Mucosa of stomach (tissue), 1 donor: ENCODE results near the gene SHANK3.

Experiments used
- H3K27me3 ChIP-seq: one replicate; pipeline ENCODE4 v1.7.0; 2013; ENCODE audit warnings: mild to moderate bottlenecking, low read length; ENCODE audit not compliant: control insufficient read depth, insufficient read depth
- H3K36me3 ChIP-seq: one replicate; pipeline ENCODE4 v1.7.0; 2013; ENCODE audit warnings: low read length; ENCODE audit not compliant: control insufficient read depth, insufficient read depth
- H3K4me1 ChIP-seq: one replicate; pipeline ENCODE4 v1.7.0; 2013; ENCODE audit warnings: mild to moderate bottlenecking, low read length; ENCODE audit not compliant: control insufficient read depth, insufficient read depth
- H3K4me3 ChIP-seq: one replicate; pipeline ENCODE4 v1.7.0; 2013; ENCODE audit warnings: low read length
- H3K9ac ChIP-seq: one replicate; pipeline ENCODE4 v1.7.0; 2013; ENCODE audit warnings: mild to moderate bottlenecking, low read length, moderate library complexity
- H3K9me3 ChIP-seq: one replicate; pipeline ENCODE4 v1.7.0; 2013; ENCODE audit warnings: mild to moderate bottlenecking, low read length, moderate library complexity; ENCODE audit not compliant: control insufficient read depth
- donor health status: Pancreatic carcinoma.

SHANK3 gene

DNA sequence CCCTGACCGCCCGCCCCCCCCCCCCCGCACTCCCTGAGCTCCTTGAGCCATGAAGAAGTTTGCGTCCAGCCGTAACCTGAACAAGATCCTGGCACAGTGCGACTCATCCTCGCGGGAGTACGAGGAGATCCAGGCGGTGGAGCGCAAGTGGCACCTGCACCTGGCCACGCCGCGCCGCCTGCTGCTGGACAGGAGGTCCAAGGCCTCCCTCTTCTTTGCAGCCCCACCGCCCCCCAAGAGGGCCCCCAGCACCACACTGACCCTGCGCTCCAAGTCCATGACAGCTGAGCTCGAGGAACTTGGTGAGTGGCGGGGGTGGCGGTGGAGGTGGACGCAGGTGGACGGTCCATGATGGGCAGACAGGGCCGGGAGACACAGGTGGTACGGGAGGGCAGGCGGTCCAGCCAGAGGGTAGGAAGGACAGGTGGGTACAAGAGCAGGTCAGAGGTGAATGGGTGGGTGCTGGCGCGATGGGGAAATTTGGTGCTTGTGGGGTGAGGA is 33.3 kb downstream of the SHANK3 start:
- Histone ChIP-seq H3K9ac (no peak overlapping the region), H3K27me3 (no peaks in the 10 kb centered on the region), H3K4me3 (no peak overlapping the region), H3K4me1 (no peaks in the 10 kb centered on the region), H3K9me3 (no peaks in the 10 kb centered on the region), H3K36me3 (no peaks in the 10 kb centered on the region)

DNA sequence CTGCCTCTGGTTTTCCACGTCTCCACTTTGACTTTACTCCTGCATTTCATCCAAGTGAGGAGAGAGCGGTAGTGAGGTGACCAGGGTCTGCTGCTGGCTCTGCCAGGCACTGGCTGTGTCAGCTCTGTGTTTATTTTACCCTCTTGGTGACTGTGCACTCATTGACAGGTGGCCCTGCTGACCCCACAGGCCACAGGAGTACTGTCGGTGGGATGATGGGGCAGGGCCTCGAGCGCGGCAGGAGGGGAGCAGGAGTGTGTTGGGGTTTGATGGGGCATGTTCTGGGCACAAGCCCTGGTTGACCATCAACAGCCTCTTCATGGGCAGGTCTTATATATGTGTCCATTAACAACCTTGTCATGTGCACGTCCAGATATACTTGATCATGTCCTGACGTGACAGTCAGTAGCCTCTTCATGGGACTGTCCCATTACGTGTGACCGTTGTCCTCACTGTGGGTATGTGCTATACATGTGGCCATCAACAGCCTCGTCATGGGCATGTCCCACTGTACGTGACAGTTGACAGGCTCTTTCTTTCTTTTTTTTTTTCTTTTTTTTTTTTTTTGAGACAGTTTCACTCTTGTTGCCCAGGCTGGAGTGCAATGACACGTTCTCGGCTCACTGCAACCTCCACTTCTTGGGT is 34.0 kb downstream of the SHANK3 start:
- H3K36me3 ChIP-seq = no peaks in the 10 kb centered on the region
- H3K4me1 ChIP-seq = no peaks in the 10 kb centered on the region
- no peaks in the 10 kb centered on the region for H3K27me3 ChIP-seq
- no peaks in the 10 kb centered on the region for H3K9me3 ChIP-seq
- H3K9ac ChIP-seq = no peak overlapping the region
- no peak overlapping the region for H3K4me3 ChIP-seq

DNA sequence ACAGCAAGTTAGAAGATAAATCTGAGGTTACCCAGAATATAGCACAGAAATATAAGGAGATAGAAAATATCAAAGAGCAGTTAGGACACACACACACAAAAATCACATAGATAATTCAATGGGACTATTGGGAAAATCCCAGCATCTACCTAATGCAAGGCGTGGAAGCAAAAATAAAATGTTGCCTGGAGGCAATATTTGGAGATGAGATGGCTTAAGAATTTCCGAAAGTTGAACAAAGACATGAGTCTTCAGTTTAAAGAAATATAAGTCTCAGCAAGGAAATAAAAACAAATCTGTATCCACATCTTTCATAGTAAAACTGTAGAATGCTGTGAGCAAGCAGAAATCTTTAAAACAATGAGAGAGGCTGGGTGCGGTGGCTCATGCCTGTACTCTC is 35.9 kb downstream of the SHANK3 start:
- Histone ChIP-seq H3K4me3 (no peak overlapping the region), H3K9me3 (no peaks in the 10 kb centered on the region), H3K36me3 (no peaks in the 10 kb centered on the region), H3K9ac (no peak overlapping the region), H3K27me3 (no peaks in the 10 kb centered on the region), H3K4me1 (no peaks in the 10 kb centered on the region)

DNA sequence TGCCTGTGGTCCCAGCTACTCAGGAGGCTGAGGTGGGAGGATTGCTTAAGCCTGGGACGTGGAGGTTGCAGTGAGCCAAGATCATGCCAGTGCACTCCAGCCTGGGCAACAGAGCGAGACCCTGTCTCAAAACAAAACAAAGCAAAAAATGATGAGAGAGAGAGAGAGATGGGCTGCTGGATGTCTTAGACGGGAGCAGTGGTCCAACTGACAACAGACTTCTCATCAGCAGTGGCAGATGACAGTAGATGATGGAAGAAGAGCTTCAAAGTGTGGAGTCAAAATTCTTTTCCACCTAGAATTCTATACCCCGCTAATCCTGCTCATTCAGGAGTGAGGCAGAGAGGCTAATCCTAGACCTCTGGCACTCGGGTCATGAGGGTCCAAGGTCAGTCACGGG is 36.4 kb downstream of the SHANK3 start:
- Histone ChIP-seq H3K36me3 (no peaks in the 10 kb centered on the region), H3K9ac (no peak overlapping the region), H3K27me3 (no peaks in the 10 kb centered on the region), H3K4me3 (no peak overlapping the region), H3K4me1 (peaks cover 2% of the 10 kb centered on the region), H3K9me3 (no peaks in the 10 kb centered on the region)

DNA sequence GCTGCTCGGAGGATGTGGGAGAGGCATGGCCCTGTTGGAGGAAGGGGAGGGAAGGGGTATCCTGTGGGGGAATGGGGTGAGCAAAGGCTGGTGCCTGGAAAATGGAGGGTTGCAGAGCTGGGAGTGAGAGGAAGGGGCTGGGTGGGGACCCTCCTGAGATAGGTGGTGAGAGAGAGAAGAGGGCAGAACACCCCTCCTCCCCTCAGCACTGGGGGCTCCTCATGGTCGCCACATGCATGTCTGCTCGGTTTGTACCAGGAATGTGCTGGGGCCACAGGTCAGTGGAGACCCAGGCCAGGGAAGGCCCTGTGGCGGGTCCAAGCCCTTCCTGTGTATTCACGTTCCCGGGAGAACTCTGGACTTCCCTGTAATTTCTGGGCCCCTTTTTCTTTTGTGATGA is 37.6 kb downstream of the SHANK3 start:
- no peaks in the 10 kb centered on the region for H3K27me3 ChIP-seq
- no peaks in the 10 kb centered on the region for H3K9me3 ChIP-seq
- no peak overlapping the region for H3K9ac ChIP-seq
- peaks cover 5% of the 10 kb centered on the region for H3K4me1 ChIP-seq
- H3K36me3 ChIP-seq = no peaks in the 10 kb centered on the region
- H3K4me3 ChIP-seq = no peak overlapping the region

DNA sequence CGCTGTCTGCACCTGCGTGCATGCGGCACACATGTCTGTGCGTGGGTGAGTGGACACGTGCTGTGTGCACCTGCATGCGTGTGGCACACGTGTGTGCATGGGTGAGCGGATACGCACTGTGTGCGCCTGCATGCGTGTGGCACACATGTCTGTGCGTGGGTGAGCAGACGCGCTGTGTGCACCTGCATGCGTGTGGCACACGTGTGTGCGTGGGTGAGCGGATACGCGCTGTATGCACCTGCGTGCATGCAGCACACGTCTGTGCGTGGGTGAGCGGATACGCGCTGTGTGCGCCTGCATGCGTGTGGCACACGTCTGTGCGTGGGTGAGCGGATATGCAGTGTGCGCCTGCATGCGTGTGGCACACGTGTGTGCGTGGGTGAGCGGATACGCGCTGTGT is 38.3 kb downstream of the SHANK3 start:
- H3K4me1 ChIP-seq = peaks cover 5% of the 10 kb centered on the region
- H3K36me3 ChIP-seq = no peaks in the 10 kb centered on the region
- H3K9me3 ChIP-seq = no peaks in the 10 kb centered on the region
- H3K4me3 ChIP-seq = no peak overlapping the region
- H3K27me3 ChIP-seq = no peaks in the 10 kb centered on the region
- H3K9ac ChIP-seq = no peak overlapping the region

DNA sequence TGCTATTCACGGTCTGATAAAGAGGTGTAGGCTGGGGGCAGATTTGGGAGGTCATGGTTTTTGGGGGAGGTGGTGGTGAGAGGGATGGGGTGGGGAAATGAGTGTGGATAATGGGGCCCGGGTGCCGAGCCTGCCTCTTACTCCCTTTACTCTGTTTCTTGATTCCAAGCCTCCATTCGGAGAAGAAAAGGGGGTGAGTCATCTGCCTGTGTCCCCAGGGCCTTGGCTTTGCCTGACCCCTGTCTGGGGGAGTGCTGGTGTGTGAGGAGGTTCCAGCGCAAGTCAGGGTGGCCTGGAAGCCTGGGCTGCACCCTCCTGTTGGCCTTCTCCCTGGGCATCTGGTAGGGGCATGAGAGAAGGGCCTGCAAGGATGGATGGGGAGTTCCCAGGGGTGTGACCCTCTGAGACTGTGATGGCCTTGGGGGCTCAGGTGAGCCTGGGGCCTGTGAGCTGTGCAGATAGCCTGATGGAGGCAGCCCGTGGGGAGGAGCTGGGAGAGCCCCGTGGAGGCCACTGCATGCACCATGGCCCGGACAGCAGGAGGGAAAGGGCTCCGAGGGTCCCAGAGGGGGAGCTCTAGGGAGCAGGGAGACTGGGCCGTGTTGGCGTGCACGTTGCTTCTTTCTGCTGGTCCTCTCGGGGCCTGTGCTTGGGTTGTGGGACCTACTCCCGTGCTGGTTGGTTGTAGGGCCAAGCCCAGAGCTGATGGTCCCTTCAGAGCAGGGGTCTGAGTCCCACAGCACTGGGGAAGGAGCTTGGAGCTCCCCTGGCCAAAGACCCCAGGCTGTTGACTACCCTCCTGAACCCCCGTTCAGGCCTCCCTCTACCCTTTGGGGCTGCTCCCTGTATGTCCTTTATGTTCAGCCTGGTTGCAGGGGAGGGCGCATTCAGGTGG is 39.1 kb downstream of the SHANK3 start:
- peaks cover 5% of the 10 kb centered on the region for H3K4me1 ChIP-seq
- no peak overlapping the region for H3K4me3 ChIP-seq
- H3K9me3 ChIP-seq = no peaks in the 10 kb centered on the region
- no peaks in the 10 kb centered on the region for H3K27me3 ChIP-seq
- H3K9ac ChIP-seq = no peak overlapping the region
- no peaks in the 10 kb centered on the region for H3K36me3 ChIP-seq

DNA sequence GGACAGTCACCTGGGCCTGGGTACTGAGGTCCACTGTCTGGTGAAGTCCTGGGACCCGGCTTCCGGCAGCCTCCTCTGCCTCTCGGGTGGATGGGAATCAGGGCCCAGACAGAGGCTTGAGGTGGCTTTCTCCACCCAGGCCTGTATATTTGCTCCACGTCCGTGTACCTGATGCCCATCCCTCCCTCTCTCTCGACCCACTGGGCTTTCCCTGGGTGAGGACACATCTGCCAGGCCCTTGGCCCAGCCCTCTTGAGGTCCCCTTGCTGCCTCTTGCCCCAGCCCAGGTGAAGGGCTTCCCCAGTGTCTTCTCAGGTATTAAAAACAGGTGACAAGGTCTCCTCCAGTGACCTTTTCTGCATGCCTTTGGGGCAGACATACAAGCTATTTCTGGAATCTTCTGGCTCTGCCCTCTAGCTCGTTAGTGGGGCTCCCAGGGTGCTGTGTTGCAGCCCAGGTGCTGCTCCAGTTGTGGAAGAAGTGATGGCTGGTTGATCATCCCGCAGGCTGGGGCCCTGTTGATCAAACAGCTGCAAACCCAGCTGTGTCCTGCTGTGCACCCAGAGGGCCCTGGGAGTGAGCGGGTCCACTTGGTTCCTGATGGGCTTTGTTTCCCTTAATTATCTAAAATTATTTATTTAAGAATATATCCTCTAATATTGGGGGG is 39.9 kb downstream of the SHANK3 start:
- Histone ChIP-seq H3K9me3 (no peaks in the 10 kb centered on the region), H3K27me3 (no peaks in the 10 kb centered on the region), H3K9ac (no peak overlapping the region), H3K4me1 (peaks cover 5% of the 10 kb centered on the region), H3K36me3 (no peaks in the 10 kb centered on the region), H3K4me3 (no peak overlapping the region)

DNA sequence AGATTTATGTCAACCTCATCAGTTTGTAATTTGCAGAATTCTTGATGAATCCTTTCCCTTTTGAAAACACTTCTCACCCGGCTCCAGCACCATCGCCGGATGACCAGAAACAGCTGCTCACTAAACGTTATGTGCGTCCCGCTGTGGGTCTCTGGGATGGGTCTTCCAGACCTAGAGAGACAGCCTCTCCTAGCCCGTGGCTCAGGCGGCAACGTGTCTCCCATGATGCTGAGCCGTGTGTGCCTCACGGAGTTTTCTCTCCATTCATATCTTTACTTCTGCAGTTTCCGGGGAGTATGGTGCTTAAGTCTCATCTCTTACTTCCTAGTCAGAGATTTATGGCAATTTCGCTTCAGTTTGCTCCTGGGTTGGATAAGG is 40.4 kb downstream of the SHANK3 start:
- H3K4me3 ChIP-seq = no peak overlapping the region
- no peaks in the 10 kb centered on the region for H3K27me3 ChIP-seq
- peaks cover 5% of the 10 kb centered on the region for H3K4me1 ChIP-seq
- no peak overlapping the region for H3K9ac ChIP-seq
- H3K9me3 ChIP-seq = no peaks in the 10 kb centered on the region
- no peaks in the 10 kb centered on the region for H3K36me3 ChIP-seq

DNA sequence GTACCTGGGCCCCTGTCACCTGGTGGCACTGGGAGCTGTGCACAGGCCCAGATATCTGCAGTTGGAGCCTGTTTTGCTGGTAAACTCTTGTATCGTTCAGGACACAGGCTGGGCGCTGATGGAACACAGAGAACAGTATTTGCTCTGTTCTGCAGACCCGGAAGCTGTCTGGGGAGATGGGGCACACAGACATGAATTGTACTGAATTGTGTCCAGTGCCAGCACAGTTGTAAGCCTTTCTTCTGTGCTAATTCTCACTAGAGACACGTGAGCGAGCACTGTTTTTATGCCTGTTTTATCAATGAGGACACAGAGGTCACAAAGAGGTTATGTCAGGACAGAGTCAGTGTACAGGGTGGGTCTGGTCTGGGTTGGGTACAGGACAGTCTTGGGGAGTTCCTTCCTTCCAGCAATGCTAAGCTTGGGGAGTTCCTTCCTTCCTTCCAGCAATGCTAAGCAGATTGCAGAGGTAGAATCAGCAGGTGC is 41.0 kb downstream of the SHANK3 start:
- Histone ChIP-seq H3K4me3 (no peak overlapping the region), H3K36me3 (no peaks in the 10 kb centered on the region), H3K4me1 (peaks cover 5% of the 10 kb centered on the region), H3K9ac (no peak overlapping the region), H3K9me3 (no peaks in the 10 kb centered on the region), H3K27me3 (no peaks in the 10 kb centered on the region)

DNA sequence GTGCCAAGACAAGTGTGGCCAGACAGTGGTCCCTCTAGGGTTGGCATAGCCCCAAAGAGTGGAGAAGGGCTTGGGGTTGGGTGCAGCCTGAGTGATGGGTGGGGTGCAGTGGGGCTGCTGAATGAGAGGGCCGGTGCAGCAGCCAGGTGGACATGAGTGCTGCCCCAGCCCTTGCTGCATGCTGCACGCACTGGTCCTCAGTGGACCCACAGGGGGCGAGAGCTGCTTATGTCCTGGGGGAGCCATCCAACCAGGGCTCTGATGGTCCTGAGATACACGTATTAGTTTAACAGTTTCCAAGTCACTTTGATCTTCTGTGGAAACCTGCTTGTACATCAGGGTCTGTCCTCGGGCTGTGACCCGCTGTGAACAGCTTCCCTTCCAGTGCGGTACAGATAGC is 41.5 kb downstream of the SHANK3 start:
- no peaks in the 10 kb centered on the region for H3K9me3 ChIP-seq
- no peaks in the 10 kb centered on the region for H3K36me3 ChIP-seq
- no peak overlapping the region for H3K4me3 ChIP-seq
- H3K4me1 ChIP-seq = peaks cover 5% of the 10 kb centered on the region
- peaks cover under 1% of the 10 kb centered on the region for H3K27me3 ChIP-seq
- H3K9ac ChIP-seq = no peak overlapping the region

DNA sequence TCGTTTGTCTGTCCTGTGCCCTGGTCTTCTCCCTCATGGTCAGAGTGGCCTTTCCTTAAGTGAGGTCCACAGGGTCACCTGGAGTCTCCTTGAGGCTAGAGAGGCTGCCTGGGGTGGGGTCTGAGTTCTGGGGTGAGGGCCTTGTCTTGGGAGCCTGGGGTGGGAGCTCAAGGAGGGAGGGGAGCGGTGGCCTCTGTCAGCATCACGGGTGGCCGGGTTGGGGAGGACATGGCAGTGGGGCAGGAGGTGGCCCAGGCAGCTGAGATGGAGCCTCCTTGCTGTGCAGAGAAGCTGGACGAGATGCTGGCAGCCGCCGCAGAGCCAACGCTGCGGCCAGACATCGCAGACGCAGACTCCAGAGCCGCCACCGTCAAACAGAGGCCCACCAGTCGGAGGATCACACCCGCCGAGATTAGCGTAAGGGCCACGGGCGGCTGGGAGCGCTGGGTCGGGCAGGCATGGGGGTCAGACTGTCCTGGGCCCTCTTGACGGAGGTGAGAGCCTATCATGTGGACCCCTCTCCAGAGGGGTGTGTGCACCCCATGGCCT is 42.1 kb downstream of the SHANK3 start:
- Histone ChIP-seq H3K4me1 (peaks cover 5% of the 10 kb centered on the region), H3K9ac (no peak overlapping the region), H3K9me3 (no peaks in the 10 kb centered on the region), H3K4me3 (no peak overlapping the region), H3K27me3 (peaks cover 6% of the 10 kb centered on the region), H3K36me3 (no peaks in the 10 kb centered on the region)
